Measurements from ENCODE around the gene PDLIM5. TPM values are rescaled to one million over a fixed set of nuclear protein-coding genes. Genes with fewer than 3 reads are reported as not detected.

PDLIM5 gene
- total RNA-seq, 1 donor from 2014 or later = 112 TPM

DNA sequence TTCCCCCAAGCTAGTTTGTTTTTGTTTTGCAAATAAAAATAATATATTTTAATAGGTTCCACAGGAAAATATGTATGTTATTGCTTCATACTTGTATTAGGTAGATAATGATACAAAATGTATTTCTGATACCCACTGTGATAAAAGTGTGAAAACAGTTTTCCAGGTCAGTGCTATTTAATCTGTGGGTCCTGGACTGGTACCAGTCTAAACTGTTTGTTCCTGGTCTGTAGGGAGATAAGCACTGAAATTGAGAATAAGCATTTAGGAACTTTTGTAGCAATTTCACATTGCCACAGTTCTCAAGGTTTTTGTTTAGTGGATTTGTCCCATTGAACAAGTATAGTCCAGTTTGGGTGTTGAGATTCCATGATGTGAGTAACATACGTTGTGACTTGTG lies 110.5 kb downstream of the PDLIM5 start:
- no peak for DNase-seq

GRCh38 chr4:94564252-94564651 lies 112.5 kb downstream of the PDLIM5 start:
- no peak for DNase-seq

DNA sequence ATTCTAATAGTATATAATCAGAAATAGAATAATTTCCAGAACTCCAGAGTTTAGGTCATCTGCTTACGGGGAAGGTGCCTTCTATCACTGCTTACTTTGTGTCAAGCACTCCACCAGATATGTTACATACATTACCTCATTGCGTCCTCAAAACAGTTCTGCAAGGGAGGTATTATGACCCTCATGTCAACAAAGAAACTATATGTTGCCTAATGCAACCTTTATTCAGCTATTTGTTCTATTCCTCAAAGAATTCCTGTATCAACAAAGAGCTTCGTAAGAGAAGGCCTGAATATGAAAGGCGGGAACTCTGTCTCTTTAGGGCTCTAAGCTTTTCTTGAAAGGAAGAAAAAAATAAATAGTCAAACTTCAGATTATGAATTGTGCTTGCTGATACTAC lies 114.7 kb downstream of the PDLIM5 start:
- no peak for DNase-seq

GRCh38 chr4:94567811-94568210 lies 116.1 kb downstream of the PDLIM5 start:
- DNase-seq = no peak

- DNase-seq = no peak
Measured at GRCh38 chr4:94570558-94570957, 118.8 kb downstream of the PDLIM5 start.

GRCh38 chr4:94571298-94571697 lies 119.6 kb downstream of the PDLIM5 start:
- no peak for DNase-seq

DNA sequence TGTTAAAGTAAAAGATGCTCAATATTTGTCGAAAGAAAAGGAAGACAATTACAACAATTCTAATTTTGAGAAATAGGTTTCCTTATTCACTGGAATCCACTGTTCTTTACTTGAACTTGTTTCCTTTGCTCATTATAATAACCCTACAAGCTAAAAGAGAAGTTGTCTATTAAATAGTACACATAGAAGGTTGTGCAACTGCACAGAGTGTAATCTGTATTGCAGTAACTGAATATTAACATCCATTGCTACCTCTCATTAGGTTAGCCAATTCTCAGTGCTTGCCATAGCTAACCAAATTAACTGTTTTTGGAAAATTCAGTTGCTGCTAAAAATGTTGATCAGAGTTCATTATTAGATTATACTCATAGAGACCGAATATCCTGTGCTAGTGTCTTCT lies 120.0 kb downstream of the PDLIM5 start:
- no peak for DNase-seq

DNA sequence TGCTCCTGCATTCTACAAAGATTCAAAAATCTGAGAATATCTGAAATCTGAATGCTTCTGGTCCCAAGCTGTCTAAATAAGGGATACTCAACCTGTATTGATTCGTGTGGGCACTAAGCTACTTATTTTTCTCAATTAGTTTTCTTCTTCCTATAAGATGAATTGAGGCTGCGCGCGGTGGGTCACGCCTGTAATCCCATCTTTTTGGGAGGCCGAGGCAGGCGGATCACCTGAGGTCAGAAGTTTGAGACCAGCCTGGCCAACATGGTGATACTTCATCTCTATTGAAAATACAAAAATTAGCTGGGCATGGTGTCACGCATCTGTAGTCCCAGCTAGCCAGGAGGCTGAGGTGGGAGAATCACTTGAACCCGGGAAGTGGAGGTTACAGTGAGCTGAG lies 122.3 kb downstream of the PDLIM5 start:
- no peak for DNase-seq

- DNase-seq = no peak
Measured at GRCh38 chr4:94574616-94575015, 122.9 kb downstream of the PDLIM5 start.

DNA sequence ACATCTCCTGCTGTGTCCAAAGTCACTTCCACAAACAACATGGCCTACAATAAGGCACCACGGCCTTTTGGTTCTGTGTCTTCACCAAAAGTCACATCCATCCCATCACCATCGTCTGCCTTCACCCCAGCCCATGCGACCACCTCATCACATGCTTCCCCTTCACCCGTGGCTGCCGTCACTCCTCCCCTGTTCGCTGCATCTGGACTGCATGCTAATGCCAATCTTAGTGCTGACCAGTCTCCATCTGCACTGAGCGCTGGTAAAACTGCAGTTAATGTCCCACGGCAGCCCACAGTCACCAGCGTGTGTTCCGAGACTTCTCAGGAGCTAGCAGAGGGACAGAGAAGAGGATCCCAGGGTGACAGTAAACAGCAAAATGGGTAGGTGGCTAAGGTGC lies 123.9 kb downstream of the PDLIM5 start:
- no peak for DNase-seq

DNA sequence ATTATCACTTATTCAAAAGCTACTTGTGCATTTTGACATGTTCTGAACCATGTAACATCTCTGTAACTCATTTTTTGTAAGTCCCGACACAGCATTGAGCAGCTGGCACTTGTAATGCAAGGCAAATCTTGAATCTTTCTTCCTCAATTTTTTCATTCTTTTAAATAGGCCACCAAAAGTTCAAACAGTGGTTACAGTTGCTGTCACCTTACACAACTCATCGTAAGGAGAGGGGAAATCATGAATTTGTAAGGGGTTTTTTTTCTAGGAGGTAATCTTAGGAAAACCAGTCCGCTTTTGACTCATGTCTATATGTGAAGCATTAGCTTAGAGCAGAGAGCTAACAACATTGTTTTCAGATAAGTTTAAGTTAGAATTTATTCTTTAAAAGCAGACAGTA lies 124.5 kb downstream of the PDLIM5 start:
- no peak for DNase-seq

DNA sequence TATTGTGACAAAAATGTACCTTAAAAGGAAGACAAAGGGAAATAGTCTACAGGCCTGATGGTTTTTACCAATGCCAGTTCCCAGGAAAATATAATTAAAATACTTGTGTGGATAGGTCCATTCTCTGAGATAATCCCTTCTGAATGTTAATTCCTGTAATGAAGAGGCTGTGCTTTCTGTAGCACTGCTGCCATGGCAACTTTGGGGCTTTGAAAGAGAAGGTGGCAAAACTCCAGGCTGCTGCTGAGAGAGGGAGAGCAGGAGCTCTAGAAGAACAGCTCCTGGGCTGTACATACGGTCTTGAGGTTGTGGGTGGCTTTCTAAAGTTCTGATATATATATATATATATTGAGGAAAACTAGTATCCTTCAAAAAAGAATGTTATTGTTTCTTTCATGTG lies 125.4 kb downstream of the PDLIM5 start:
- peak; percentile 53 for DNase-seq

DNA sequence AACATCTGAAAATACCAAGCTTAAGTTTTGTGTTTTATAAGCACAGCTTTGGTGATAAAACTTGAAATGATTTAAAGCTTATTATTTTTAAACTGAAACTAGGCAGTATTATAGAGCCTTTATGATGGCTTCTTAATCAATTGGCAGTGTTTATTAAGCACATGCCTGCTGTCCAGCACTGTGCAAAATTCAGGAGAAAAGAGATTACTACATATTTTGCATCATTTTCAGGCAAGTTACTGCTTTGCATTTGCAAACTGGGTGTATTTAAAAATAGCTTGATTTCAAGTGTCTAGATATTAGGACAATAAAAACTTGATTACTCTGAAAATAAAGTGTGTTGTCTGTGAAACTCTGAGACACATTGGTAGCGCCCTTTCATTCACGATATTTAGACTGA lies 126.5 kb downstream of the PDLIM5 start:
- no peak for DNase-seq

DNA sequence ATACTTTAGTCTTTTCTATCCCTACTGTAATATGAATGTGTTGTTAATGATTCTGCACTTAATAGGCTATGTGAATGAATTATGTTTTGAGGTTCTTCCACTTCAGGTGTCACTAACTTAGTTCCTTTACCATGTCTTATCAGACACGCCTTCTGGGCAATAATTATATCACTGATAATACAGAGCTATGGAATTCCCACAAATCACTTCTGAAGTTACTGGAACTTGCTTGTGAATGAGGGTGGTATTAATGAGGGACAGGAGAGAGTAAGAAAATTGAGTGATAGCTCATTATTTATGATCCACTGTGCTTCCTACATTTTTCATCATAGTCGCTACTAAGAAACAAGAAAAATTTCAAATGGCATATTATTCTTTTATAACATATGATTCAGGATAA lies 130.0 kb downstream of the PDLIM5 start:
- DNase-seq = no peak

- no peak for DNase-seq
Measured at GRCh38 chr4:94582517-94582916, 130.8 kb downstream of the PDLIM5 start.

DNA sequence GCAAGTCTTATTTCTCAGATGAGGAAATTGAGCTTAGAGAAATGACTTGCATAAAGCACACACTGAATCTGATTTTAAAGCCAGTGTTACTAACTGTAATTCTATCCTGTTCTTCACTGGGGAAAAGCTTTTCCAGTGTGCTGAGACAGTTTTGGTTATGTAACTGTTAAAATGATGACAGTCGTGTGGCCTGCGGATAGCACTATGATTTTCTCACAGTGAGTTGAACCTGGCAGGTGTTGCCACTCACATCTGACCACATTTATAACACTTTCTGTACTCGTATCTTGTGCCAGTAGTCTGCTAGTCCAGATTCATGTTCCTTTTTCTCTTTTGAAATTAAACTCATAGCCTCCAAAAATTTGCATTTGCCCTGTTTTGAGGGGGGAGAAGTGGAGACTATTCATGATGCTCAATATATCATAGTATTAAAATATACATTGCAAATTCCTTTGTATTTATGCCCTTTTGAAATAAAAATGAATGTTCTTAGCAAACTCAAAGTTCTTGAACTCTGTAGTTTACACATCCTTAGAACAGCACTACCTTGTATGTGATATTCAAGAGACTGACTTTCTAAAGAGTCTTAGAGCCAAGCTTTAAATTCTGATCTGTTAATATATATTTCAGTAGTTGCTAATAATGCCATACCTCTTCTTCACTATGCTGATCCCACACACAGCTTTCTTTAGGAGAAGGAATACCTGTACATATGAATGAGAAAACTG lies 132.3 kb downstream of the PDLIM5 start:
- no peak for DNase-seq

DNA sequence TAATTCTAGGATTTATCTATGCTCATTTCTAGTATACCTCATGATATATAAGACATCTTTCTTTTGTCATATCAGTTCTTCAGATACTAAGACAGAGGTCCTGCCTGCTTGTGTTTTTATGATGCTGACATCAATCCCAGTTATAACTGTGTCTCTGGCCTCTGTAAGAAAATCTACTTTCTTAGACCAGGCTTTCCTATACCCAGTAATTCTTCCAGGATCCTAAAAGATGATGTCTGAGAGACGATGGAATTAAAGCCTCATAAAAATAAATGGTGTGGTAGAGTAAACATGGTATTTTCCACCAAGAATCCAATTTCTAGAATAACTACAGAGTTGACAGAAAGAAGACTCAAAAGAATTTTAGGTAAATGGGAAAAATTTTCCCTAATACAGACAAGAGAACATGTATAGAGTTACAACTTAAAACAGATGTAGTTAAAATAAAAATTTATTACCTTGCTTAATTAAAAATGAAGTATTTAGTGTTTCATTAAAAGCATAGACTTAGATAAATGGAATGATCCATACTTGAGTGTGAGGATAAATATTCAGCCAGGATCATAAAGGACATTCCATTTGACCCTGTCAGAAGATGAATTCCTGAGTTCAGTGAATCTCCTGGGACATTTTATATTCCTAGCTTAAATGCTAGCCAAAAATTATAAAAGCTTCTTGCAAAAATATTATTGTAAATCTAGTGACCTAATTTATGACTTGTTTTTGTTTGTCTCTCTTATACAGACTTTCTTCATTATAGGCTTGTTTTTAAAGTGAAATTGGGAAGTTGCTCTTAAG lies 137.4 kb downstream of the PDLIM5 start:
- DNase-seq = no peak

GRCh38 chr4:94590493-94590892 lies 138.8 kb downstream of the PDLIM5 start:
- no peak for DNase-seq

DNA sequence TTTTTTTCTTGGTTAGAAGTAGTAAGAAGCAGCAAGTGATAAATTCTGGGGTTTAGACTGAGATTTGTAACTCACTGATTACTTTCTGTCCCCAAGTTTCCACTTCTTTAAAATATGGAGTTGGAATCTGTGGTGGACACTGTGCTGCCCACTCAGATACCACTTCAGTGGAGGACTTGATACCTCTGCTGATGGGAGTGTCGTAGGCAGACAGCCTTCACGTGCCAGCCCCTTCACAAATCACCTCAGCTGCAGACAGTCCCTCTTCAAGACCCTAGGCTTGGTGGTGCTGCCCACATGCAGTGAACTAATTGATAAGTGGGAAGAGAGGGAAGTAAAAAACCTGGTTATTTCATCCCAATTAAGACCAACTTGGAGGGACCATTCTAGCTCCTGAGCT lies 139.5 kb downstream of the PDLIM5 start:
- no peak for DNase-seq

DNA sequence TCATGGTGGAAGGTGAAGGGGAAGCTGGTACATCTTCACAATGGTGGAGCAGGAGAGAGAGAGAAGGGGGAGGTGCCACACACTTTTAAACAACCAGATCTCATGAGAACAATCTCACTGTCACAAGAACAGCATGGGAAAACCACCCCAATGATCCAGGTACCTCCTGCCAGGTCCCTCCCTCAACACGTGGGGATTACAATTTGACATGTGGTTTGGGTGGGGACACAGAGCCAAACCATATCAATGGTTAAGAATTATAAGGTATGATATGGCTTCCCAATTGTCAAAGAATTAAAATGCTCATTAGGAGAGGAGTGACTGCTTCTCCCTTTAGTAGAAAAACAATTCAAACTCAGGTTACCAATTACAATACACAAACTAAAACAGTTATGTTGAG lies 143.3 kb downstream of the PDLIM5 start:
- no peak for DNase-seq

DNA sequence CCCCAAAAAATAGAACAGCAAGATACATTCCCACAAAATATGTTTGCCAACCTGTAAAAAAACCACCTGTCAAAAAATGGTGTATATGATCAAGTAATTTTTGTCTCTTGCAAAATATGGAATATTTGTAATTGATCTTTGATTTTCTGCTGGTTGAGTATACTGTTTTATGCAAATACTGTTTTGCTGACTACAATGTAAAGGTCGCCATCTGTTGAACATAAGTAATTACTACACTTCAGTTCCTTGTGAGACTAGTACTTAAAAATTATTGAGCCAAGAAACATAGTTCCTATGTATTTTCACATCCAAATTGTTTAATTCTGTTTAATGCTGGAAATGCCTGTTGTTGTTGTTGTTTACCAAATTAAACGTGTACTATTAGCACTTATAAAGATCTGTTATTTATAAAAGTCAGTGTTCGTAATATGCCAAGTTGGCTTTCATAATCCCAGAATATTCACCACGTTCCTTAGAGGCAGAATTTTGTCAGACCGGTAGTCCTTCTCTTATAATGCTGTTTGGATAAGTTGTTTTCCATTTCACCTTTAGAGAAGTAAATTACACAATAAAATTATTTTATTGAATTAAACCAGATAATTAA lies 144.2 kb downstream of the PDLIM5 start:
- DNase-seq = peak; percentile 74

DNA sequence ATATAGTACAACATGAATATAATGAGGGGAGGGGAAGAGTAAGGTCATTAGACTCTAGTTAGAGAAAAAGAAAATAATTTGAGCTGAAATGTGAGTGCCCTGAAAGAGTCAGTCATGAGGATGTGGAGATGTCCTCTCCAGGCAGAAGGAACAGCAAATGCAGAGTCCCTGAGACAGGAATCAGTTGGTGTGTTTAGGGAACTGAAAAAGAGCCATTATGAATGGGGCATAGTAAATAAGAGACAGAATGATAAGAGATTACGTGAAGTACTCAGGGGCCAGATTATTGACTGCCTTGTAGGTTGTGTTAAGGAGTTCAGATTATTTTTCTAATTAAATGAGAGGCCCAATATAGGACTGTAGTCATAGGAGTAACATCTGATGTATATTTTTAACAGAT lies 147.0 kb downstream of the PDLIM5 start:
- DNase-seq = no peak

GRCh38 chr4:94603170-94603747 lies 151.5 kb downstream of the PDLIM5 start:
- DNase-seq = peak; percentile 74

Measured in dermis blood vessel endothelial cell (primary cell).